Measurements from ENCODE around the gene DMD. TPM values are rescaled to one million over a fixed set of nuclear protein-coding genes. Genes with fewer than 3 reads are reported as not detected.

Gene DMD
- total and polyA plus RNA-seq, 2 donors (not counting 1 experiment from before 2014, with no cell fraction given) = 5.1 to 7.2 TPM

DNA sequence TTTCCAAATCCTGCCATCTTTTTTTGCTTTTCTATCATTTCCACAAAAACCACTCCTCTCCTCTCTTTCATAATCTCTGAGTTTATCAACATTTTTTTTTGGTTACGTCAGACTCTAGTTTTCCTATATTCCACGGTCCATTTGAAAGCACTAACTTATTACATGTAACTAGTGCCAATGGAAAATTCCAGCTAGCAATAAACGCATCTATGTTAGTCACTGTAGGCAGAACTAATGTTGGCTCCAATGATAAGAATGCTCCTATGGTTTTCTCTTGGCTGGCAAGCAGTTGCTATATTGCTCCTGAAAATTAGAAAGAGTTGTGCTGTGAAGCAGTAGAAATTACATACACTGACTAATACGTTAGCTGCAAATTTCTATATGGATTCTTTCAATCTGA, 1504.9 kb downstream of the DMD start:
- no peak overlapping the region for H2AFZ ChIP-seq (ENCODE audit: low read length)
- H4K20me1 ChIP-seq (ENCODE audit: control insufficient read depth, extremely low read depth, insufficient read depth, low read length) = no peaks in the 10 kb centered on the region
- no peak overlapping the region for H3K4me3 ChIP-seq (replicated peaks in 1 of 4; ENCODE audit: control extremely low read depth in 1 of 4, insufficient read depth in 1 of 4, low read depth in 3 of 4, low read length in 4 of 4)
- H3K4me1 ChIP-seq (ENCODE audit: control insufficient read depth, extremely low read depth, insufficient read depth, low read length) = no peaks in the 10 kb centered on the region
- peak in 1 of 2 donors; percentile 35 for DNase-seq (ENCODE audit: low read depth in 2 of 2)
- H3K4me2 ChIP-seq (ENCODE audit: extremely low read depth, insufficient read depth, low read length) = no peak overlapping the region
- H3K9me3 ChIP-seq (ENCODE audit: control insufficient read depth, insufficient read depth, low read depth, low read length) = no peaks in the 10 kb centered on the region
- H3K27ac ChIP-seq (ENCODE audit: insufficient read depth, low read length) = no peak overlapping the region
- no peak overlapping the region for H3K9ac ChIP-seq (ENCODE audit: insufficient read depth, low read length)
- no peaks in the 10 kb centered on the region for H3K27me3 ChIP-seq (ENCODE audit: control insufficient read depth, insufficient read depth, low read length)
- no peak for TF ChIP-seq EZH2 (IDR thresholded peaks at IDR 0.05; ENCODE audit: low read length, missing control alignments)
- TF ChIP-seq, protein P1, sequence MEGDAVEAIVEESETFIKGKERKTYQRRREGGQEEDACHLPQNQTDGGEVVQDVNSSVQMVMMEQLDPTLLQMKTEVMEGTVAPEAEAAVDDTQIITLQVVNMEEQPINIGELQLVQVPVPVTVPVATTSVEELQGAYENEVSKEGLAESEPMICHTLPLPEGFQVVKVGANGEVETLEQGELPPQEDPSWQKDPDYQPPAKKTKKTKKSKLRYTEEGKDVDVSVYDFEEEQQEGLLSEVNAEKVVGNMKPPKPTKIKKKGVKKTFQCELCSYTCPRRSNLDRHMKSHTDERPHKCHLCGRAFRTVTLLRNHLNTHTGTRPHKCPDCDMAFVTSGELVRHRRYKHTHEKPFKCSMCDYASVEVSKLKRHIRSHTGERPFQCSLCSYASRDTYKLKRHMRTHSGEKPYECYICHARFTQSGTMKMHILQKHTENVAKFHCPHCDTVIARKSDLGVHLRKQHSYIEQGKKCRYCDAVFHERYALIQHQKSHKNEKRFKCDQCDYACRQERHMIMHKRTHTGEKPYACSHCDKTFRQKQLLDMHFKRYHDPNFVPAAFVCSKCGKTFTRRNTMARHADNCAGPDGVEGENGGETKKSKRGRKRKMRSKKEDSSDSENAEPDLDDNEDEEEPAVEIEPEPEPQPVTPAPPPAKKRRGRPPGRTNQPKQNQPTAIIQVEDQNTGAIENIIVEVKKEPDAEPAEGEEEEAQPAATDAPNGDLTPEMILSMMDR (conservative IDR thresholded peaks at IDR 0.05 in 1 of 2, IDR thresholded peaks at IDR 0.05 in 1 of 2; ENCODE audit: low read depth in 1 of 2, low read length in 2 of 2) = no peak
- H3K36me3 ChIP-seq (ENCODE audit: control insufficient read depth, insufficient read depth, low read length) = no peaks in the 10 kb centered on the region
- H3K79me2 ChIP-seq (ENCODE audit: control insufficient read depth, insufficient read depth, low read length) = no peaks in the 10 kb centered on the region

DNA sequence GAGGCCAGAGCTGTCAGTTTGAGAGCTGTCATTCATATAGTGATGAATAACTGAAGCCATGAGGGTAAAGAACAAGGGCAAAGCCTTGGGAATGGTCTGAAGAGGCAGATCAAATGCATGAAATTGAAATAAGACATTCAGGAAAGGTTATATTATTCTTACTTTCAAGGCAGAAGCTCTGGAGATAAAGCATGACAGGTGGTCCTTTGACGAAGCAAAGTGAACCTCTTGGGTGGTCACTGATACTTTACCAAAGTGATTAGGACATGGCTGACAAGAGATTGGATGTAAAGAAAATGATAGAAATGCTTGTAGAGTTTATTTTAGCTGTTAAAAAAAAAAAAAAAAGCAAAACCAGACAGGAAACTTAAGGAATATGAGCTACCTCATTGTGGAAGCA, 1505.5 kb downstream of the DMD start:
- TF ChIP-seq, protein P1 (conservative IDR thresholded peaks at IDR 0.05 in 1 of 2, IDR thresholded peaks at IDR 0.05 in 1 of 2; ENCODE audit: low read depth in 1 of 2, low read length in 2 of 2) = no peak
- TF ChIP-seq EZH2 (IDR thresholded peaks at IDR 0.05; ENCODE audit: low read length, missing control alignments) = no peak
- Histone ChIP-seq H3K36me3 (ENCODE audit: control insufficient read depth, insufficient read depth, low read length) (no peaks in the 10 kb centered on the region), H2AFZ (ENCODE audit: low read length) (no peak overlapping the region), H3K79me2 (ENCODE audit: control insufficient read depth, insufficient read depth, low read length) (no peaks in the 10 kb centered on the region), H3K27me3 (ENCODE audit: control insufficient read depth, insufficient read depth, low read length) (no peaks in the 10 kb centered on the region), H3K4me2 (ENCODE audit: extremely low read depth, insufficient read depth, low read length) (no peak overlapping the region), H3K9me3 (ENCODE audit: control insufficient read depth, insufficient read depth, low read depth, low read length) (no peaks in the 10 kb centered on the region), H3K4me3 (replicated peaks in 1 of 4; ENCODE audit: control extremely low read depth in 1 of 4, insufficient read depth in 1 of 4, low read depth in 3 of 4, low read length in 4 of 4) (no peak overlapping the region), H4K20me1 (ENCODE audit: control insufficient read depth, extremely low read depth, insufficient read depth, low read length) (no peaks in the 10 kb centered on the region), H3K4me1 (ENCODE audit: control insufficient read depth, extremely low read depth, insufficient read depth, low read length) (no peaks in the 10 kb centered on the region), H3K27ac (ENCODE audit: insufficient read depth, low read length) (no peak overlapping the region), H3K9ac (ENCODE audit: insufficient read depth, low read length) (no peak overlapping the region)
- DNase-seq (ENCODE audit: low read depth in 2 of 2) = no peak

DNA sequence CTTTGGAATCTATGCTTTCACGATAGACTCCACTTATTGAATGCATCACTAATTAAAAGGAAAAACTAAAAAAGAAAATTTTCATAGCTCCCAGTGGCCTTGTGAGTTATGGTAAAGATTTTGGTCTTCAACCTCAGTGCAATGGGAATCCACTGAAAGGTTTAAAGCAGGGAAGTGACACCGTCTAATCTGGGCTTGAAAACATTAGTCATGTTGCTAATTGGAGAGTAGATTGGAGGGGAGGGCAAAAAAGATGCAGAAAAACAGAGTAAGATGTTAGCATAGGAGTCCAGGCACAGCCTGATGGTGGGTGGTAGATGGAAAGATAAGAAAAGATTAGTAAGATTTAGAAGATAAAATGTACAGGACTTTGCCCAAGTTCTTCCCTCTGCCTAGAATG, 1506.4 kb downstream of the DMD start:
- no peak overlapping the region for H3K4me3 ChIP-seq (replicated peaks in 1 of 4; ENCODE audit: control extremely low read depth in 1 of 4, insufficient read depth in 1 of 4, low read depth in 3 of 4, low read length in 4 of 4)
- H3K9ac ChIP-seq (ENCODE audit: insufficient read depth, low read length) = no peak overlapping the region
- no peaks in the 10 kb centered on the region for H3K79me2 ChIP-seq (ENCODE audit: control insufficient read depth, insufficient read depth, low read length)
- no peak for DNase-seq (ENCODE audit: low read depth in 2 of 2)
- no peak overlapping the region for H3K27ac ChIP-seq (ENCODE audit: insufficient read depth, low read length)
- no peaks in the 10 kb centered on the region for H3K27me3 ChIP-seq (ENCODE audit: control insufficient read depth, insufficient read depth, low read length)
- no peaks in the 10 kb centered on the region for H3K4me1 ChIP-seq (ENCODE audit: control insufficient read depth, extremely low read depth, insufficient read depth, low read length)
- no peaks in the 10 kb centered on the region for H3K36me3 ChIP-seq (ENCODE audit: control insufficient read depth, insufficient read depth, low read length)
- no peaks in the 10 kb centered on the region for H3K9me3 ChIP-seq (ENCODE audit: control insufficient read depth, insufficient read depth, low read depth, low read length)
- no peaks in the 10 kb centered on the region for H4K20me1 ChIP-seq (ENCODE audit: control insufficient read depth, extremely low read depth, insufficient read depth, low read length)
- no peak overlapping the region for H2AFZ ChIP-seq (ENCODE audit: low read length)
- no peak overlapping the region for H3K4me2 ChIP-seq (ENCODE audit: extremely low read depth, insufficient read depth, low read length)
- TF ChIP-seq EZH2 (IDR thresholded peaks at IDR 0.05; ENCODE audit: low read length, missing control alignments) = no peak
- TF ChIP-seq, protein P1 (conservative IDR thresholded peaks at IDR 0.05 in 1 of 2, IDR thresholded peaks at IDR 0.05 in 1 of 2; ENCODE audit: low read depth in 1 of 2, low read length in 2 of 2) = no peak
